HL-60 (cell line): Measurements from ENCODE around the gene TMEM183A.

Experiments
- DNase-seq, 2 experiments: peaks; one replicate each; pipeline ENCODE4 v3.0.0-alpha.2; 2010 to 2020; ENCODE audit warnings: low read depth in 1 of 2, low spot score in 1 of 2
- H3K27ac ChIP-seq: fragments of 250-450 bp; sonication (Bioruptor Pico); replicated peaks from 2 replicates; pipeline ENCODE4 v1.5.1; 2020; ENCODE audit warnings: mild to moderate bottlenecking, moderate library complexity
- H3K27me3 ChIP-seq: fragments of 250-450 bp; sonication (Bioruptor Pico); 2 replicates; pipeline ENCODE4 v1.5.1; 2021; ENCODE audit warnings: mild to moderate bottlenecking, moderate library complexity; ENCODE audit not compliant: insufficient read depth, poor library complexity, severe bottlenecking
- H3K4me3 ChIP-seq: replicated peaks from 2 replicates; pipeline ENCODE4 v1.5.1; 2011; ENCODE audit warnings: mild to moderate bottlenecking, control low read depth, low read length; ENCODE audit not compliant: insufficient read depth
- GABPA ChIP-seq: IDR thresholded peaks from 2 replicates; pipeline ENCODE4 v1.6.1; 2012; ENCODE audit warnings: low read depth
- POLR2AphosphoS5 ChIP-seq: IDR thresholded peaks from 2 replicates; pipeline ENCODE4 v1.6.1; 2012; ENCODE audit warnings: low read depth
- SPI1 ChIP-seq: IDR thresholded peaks from 2 replicates; pipeline ENCODE4 v1.6.1; 2012; ENCODE audit warnings: low read depth, mild to moderate bottlenecking, borderline replicate concordance
- TF ChIP-seq, protein P1 (sequence below): IDR thresholded peaks from 2 replicates; pipeline ENCODE4 v1.6.1; 2012; ENCODE audit warnings: low read depth; ENCODE audit not compliant: insufficient replicate concordance
- TF ChIP-seq, protein P2 (sequence below): IDR thresholded peaks from one replicate; pipeline ENCODE4 v1.5.1; 2011; ENCODE audit warnings: low read length, control low read depth, inconsistent platforms; ENCODE audit not compliant: insufficient read depth

The TMEM183A gene

DNA sequence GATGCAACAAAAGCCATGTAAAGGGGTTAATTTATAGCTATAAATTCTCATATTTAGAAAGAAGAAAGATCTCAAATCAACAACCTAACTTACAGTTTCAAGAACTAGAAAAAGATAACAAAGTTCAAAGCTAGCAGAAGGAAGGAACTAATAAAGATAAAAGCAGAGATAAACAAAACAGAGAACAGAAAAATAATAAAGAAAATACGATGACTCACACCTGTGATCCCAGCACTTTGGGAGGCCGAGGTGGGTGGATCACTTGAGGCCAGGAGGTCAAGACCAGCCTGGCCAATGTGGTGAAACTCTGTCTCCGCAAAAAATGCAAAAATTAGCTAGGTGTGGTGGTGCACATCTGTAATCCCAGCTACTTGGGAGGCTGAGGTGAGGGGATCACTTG lies 12.4 kb upstream of the TMEM183A start:
- H3K27me3 ChIP-seq: no peaks in the 10 kb centered on the region
- no peak overlapping the region for H3K27ac ChIP-seq
- no peak overlapping the region for H3K4me3 ChIP-seq
- DNase-seq: no peak
- no peak for TF ChIP-seq GABPA

DNA sequence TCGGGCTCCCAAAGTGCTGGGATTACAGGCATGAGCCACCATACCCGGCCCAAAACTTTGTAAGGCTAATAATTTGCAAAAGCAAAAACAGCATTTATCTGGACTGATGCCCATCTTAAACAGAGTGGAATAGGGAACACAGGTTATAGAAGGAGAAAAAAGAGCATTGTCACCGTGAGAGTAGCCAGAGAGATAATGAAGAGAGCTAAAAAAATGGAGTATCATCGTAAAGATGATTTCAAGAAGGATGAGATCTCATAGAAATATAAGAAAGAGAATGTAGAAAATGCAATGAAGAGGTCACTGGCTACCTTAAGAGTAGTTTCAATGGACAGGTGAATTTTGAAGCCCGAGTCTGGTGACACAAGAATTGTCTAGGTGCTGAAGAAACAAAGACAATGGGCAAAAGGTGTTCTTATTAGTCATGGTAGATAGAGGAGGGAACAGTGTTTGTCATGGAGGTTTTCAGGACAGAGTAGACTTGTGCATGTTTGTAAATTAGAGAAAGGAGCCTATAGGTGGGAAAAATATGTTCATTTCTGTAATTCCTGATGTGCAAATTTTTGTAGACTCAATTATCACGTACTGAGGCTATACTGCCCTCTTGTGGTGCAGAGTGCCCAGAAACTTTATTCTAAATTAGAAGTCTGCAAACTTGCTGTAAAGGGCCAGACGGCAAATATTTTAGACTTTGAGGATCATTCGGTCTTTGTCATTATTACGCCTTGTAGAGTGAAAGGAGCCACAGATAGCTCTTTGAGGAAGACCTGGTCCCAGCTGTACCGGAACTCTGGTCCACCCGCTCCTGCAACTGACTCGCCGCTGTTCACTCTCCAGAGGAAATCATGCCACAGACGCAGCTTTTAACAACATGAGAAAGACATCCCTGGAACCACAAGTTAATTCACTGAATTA lies 8.1 kb upstream of the TMEM183A start:
- Histone ChIP-seq H3K27ac (no peak overlapping the region), H3K4me3 (no peak overlapping the region)
- peak in 1 of 2 experiments; percentile 71 for DNase-seq

DNA sequence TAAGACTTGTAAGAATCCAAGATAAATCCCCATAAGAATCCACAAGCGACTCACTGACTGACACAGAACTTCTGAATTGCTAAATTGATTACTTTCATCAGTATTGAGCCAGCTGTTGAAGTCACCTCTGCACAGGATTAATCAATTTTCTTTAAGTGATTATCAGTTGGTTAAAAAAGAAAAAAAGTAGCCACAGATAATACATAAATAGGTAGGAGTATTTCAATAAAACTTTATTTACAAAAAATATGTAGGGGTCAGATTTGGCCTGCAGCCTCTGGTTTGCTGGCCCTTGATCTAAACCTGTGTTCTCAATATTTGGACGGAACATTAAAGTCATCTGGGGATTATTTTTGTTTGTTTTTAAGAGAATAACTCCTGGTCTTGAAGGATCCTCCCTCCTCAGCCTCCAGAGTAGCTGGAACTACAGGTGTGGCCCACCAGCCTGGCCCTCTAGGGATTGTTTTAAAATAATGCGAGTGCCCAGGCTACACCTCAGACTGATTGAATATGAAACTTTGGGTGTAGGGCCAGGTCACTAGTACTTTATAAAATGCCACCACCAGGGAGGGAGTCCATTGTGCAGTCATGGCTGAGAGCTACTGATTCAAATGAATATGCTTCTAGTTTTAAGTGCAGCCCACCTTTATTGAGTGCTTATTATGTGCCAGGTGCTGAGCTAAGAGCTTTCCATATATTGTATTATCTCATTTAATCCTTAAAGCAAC lies 6.8 kb upstream of the TMEM183A start:
- H3K27ac ChIP-seq: no peak overlapping the region
- TF ChIP-seq GABPA (no peak), POLR2AphosphoS5 (no peak), SPI1 (no peak)
- TF ChIP-seq, protein P1, sequence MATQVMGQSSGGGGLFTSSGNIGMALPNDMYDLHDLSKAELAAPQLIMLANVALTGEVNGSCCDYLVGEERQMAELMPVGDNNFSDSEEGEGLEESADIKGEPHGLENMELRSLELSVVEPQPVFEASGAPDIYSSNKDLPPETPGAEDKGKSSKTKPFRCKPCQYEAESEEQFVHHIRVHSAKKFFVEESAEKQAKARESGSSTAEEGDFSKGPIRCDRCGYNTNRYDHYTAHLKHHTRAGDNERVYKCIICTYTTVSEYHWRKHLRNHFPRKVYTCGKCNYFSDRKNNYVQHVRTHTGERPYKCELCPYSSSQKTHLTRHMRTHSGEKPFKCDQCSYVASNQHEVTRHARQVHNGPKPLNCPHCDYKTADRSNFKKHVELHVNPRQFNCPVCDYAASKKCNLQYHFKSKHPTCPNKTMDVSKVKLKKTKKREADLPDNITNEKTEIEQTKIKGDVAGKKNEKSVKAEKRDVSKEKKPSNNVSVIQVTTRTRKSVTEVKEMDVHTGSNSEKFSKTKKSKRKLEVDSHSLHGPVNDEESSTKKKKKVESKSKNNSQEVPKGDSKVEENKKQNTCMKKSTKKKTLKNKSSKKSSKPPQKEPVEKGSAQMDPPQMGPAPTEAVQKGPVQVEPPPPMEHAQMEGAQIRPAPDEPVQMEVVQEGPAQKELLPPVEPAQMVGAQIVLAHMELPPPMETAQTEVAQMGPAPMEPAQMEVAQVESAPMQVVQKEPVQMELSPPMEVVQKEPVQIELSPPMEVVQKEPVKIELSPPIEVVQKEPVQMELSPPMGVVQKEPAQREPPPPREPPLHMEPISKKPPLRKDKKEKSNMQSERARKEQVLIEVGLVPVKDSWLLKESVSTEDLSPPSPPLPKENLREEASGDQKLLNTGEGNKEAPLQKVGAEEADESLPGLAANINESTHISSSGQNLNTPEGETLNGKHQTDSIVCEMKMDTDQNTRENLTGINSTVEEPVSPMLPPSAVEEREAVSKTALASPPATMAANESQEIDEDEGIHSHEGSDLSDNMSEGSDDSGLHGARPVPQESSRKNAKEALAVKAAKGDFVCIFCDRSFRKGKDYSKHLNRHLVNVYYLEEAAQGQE: no peak
- TF ChIP-seq, protein P2, sequence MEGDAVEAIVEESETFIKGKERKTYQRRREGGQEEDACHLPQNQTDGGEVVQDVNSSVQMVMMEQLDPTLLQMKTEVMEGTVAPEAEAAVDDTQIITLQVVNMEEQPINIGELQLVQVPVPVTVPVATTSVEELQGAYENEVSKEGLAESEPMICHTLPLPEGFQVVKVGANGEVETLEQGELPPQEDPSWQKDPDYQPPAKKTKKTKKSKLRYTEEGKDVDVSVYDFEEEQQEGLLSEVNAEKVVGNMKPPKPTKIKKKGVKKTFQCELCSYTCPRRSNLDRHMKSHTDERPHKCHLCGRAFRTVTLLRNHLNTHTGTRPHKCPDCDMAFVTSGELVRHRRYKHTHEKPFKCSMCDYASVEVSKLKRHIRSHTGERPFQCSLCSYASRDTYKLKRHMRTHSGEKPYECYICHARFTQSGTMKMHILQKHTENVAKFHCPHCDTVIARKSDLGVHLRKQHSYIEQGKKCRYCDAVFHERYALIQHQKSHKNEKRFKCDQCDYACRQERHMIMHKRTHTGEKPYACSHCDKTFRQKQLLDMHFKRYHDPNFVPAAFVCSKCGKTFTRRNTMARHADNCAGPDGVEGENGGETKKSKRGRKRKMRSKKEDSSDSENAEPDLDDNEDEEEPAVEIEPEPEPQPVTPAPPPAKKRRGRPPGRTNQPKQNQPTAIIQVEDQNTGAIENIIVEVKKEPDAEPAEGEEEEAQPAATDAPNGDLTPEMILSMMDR: no peak
- no peak overlapping the region for H3K4me3 ChIP-seq
- H3K27me3 ChIP-seq: no peaks in the 10 kb centered on the region
- DNase-seq: no peak

More for the DNA sequence above, 8.1 kb upstream of the TMEM183A start:
- no peak for TF ChIP-seq SPI1
- TF ChIP-seq GABPA: no peak
- TF ChIP-seq, protein P2: peak; percentile 77
- TF ChIP-seq, protein P1: no peak
- TF ChIP-seq POLR2AphosphoS5: no peak
- H3K27me3 ChIP-seq: no peaks in the 10 kb centered on the region

DNA sequence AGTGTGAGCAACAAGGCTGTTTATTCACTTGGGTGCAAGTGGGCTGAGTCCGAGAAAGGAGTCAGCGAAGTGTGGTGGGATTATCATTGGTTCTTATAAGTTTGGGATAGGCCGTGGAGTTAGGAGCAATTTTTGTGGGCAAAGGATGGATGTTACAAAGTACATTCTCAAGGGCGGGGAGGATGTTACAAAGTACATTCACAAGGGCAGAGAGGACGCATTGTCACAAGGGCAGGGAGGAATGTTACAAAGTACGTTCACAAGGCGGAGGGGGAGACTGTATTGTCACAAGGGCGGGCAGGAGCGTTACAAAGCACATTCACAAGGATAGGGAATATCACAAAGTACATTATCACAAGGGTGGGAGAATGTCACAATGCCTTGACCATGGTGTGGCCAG lies 5.2 kb upstream of the TMEM183A start:
- TF ChIP-seq, protein P2: no peak
- TF ChIP-seq, protein P1: no peak
- TF ChIP-seq POLR2AphosphoS5 (no peak), GABPA (no peak), SPI1 (no peak)

More for the DNA sequence above, 5.2 kb upstream of the TMEM183A start:
- no peak for DNase-seq
- Histone ChIP-seq H3K4me3 (no peak overlapping the region), H3K27ac (no peak overlapping the region), H3K27me3 (no peaks in the 10 kb centered on the region)
